Inferior parietal cortex (tissue), 1 donor: Measurements from ENCODE around the gene IL6R.
A peak's percentile ranks its signal among the peaks of the same experiment; 100 is the strongest.

Experiments used
- DNase-seq: peaks from one replicate; pipeline ENCODE4 v3.0.0-alpha.2; 2016; ENCODE audit errors: extremely low spot score

IL6R gene

DNA sequence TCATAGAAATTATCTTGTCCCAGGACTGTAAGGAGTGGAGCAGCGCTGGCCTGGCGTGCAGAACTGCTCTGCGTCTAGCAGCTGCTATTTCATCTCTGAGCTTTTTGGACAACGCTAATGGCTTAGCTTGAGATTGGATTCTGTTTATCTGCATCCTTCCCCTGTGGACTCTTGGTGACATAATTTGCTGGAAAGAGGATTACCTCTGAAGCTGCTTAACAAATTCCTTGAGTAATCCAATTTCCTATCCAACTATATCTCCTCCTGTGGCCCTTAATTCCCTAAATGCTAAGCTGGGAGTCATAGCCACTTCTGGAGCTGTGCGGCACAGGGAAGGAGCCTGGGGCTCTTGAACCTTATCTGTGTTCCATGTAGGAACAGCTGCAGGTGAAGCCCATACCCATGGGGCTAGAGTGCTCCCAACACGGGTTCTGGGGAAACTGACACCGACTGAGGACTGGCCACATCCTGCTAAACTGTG, 43.2 kb downstream of the IL6R start:
- no peak for DNase-seq

DNA sequence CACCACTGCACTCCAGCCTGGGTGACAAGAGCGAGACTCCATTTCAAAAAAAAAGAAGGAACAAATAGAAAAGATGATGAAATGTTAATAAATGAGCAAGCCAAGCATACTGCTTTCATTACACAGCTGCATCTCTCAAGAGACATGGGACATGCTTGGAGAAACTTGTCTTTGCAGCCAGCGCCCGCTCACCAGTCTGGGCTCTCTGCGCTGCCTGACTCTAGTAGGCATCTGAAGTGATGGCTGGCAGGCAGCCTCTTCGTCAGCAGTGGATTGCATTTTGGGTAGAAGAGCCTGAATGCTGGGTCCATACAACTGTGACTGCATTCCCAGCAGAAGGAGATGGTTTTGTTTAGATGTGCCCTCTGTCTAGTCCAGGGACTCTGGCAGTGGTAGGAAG, 48.0 kb downstream of the IL6R start:
- DNase-seq: no peak

DNA sequence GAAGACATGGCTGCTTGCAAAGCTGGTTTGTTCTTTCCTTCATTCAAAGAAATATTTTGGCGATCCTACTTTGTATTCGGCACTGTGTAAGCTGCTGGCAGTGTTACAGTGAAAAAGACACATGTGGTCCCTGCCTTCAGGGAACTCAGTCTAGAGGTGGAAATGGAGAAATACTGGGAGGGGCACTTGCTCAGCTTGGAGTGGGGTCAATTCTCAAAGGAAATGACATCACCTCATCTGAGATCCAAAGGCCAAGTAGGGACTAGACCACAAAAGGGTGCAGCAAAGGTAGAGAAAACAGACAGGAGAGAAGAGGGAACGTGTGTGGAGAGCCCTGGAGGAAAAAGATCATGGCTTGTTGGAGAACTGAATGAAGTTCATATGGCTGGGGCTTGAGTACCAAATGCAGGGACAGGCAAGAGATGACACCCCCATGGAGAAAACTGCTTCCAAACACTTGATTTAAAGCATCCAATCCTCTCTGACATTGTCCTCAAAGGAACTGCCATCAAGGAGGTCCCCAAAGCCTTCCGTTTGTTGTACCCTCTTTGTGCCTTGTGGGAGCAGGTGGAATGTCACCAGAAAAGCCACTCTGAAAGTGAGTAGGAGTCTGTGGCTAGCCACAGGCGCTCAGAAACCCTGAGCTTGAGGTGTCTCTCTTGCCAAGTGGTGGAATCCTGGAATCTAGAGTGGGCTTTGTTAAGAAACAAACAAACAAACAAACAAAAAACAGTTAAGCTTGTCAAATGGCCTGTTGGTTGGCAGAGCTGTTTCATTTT, 48.6 kb downstream of the IL6R start:
- DNase-seq: no peak

DNA sequence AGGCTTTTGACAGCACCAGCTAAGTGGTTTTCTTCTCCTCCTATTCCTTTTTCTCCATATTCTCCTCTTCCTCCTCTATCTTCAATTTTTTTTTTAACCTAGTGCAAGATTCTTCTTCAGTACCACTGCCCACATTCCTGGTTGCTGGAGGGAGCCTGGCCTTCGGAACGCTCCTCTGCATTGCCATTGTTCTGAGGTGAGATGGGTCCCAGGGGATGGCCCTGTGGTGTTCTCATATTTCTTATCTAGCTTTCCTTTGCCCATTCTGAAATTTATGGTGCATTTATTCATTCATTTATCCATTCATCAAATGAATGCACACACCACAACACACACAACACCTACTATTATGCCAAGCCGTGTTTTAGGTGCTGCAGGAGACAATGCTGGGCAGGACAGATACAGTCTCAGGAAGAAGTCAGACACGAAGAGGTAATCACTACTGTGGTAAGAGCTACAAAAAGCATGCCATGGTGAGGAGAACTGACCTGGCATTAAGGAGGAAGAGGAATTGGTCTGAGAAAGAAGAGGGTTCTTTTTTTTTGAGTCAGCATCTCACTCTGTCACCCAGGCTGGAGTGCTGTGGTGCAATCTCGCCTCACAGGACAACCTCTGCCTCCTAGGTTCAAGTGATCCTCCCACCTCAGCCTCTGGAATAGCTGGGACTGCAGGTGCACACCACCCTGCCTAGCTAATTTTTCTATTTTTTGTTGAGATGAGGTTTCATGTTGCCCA, 49.4 kb downstream of the IL6R start:
- no peak for DNase-seq

DNA sequence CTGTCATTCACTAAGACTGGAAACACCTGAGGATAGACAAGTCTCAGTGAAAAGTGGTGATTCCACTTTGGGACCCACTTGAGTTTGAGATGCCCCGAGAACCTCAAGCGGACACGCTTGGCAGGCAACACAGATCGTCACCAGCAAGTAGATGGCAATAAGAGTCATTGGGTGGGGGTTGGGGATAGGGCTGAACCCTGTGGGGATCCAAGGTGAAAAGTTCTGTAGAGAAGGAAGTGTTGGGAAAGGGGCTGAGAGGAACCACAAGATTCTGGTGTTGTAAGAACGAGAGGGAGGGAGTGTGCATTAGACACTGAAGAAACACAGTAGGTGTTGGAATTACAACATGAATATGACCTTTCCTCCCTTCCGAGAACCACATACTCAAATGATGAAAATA, 51.5 kb downstream of the IL6R start:
- DNase-seq: no peak

DNA sequence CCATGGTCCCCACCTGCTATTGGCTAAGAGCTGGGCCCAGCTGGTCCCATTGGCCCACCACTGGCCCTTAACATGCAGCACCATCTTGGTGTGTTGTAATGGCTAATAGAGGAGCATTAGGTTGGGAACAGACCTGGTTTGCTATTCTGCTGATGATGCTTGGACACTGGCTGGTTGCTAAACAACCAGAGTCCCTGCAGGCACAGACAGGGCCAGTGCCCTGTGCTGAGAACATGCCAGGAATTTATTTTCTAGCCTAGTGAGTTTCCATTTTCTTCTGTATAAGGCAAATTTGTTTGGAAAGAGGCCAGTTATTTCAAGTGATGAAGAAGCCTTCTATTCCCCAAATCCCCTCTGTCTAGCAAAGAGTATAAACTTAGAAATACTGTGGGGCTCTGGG, 53.9 kb downstream of the IL6R start:
- no peak for DNase-seq

DNA sequence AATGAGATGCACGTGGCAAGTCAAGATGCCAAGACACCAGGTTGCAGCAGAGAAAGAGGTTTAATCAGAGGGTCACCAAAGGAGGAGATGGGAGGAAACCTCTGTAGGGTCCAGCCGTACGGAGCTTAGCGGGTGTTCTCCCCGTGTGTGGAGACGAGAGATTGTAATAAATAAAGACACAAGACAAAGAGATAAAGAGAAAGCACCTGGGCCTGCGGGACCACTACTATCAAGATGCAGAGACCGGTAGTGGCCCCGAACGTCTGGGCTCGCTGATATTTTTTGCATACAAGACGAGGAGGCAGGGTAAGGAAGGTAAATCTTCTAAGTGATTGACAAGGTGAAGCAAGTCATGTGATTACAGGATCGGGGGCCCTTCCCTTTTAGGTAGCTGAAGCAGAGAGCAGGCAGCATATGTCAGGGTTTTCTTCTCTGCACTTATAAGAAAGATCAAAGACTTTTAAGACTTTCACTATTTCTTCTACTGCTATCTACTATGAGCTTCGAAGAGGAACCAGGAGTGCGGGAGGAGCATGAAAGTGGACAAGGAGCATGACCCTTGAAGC, 55.6 kb downstream of the IL6R start:
- no peak for DNase-seq

DNA sequence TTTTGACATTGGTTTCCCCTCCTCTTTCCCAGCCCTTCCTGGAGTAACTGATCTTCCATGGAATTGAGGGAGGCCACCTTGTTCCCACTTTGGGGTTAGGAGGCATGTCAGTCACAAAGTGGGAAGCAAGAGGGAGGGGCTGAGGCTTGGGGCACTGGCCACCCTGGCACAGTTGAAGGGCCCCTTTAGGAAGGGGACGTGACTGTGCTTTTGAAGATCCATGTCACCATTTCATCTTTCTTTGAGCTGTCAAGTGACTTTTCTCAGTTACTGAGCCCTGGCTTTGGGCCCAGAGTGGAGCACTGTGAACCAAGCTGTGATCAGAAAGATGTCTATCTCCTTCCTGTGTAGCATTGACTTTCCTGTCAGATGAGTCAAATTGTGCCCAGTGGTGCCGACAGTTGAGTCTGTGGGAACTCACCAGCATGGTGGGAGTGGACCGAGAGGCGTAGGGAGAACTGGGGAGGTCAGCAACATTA, 58.4 kb downstream of the IL6R start:
- DNase-seq: no peak

DNA sequence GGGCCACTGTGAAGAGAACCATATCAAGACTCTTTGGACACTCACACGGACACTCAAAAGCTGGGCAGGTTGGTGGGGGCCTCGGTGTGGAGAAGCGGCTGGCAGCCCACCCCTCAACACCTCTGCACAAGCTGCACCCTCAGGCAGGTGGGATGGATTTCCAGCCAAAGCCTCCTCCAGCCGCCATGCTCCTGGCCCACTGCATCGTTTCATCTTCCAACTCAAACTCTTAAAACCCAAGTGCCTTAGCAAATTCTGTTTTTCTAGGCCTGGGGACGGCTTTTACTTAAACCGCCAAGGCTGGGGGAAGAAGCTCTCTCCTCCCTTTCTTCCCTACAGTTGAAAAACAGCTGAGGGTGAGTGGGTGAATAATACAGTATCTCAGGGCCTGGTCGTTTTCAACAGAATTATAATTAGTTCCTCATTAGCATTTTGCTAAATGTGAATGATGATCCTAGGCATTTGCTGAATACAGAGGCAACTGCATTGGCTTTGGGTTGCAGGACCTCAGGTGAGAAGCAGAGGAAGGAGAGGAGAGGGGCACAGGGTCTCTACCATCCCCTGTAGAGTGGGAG, 60.6 kb downstream of the IL6R start:
- DNase-seq: no peak

DNA sequence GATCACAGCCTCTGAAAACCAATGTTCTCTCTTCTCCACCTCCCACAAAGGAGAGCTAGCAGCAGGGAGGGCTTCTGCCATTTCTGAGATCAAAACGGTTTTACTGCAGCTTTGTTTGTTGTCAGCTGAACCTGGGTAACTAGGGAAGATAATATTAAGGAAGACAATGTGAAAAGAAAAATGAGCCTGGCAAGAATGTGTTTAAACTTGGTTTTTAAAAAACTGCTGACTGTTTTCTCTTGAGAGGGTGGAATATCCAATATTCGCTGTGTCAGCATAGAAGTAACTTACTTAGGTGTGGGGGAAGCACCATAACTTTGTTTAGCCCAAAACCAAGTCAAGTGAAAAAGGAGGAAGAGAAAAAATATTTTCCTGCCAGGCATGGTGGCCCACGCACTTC, 61.1 kb downstream of the IL6R start:
- DNase-seq: no peak

DNA sequence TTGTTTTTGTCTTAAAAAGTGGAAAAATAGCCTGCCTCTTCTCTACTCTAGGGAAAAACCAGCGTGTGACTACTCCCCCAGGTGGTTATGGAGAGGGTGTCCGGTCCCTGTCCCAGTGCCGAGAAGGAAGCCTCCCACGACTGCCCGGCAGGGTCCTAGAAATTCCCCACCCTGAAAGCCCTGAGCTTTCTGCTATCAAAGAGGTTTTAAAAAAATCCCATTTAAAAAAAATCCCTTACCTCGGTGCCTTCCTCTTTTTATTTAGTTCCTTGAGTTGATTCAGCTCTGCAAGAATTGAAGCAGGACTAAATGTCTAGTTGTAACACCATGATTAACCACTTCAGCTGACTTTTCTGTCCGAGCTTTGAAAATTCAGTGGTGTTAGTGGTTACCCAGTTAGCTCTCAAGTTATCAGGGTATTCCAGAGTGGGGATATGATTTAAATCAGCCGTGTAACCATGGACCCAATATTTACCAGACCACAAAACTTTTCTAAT, 61.8 kb downstream of the IL6R start:
- no peak for DNase-seq

DNA sequence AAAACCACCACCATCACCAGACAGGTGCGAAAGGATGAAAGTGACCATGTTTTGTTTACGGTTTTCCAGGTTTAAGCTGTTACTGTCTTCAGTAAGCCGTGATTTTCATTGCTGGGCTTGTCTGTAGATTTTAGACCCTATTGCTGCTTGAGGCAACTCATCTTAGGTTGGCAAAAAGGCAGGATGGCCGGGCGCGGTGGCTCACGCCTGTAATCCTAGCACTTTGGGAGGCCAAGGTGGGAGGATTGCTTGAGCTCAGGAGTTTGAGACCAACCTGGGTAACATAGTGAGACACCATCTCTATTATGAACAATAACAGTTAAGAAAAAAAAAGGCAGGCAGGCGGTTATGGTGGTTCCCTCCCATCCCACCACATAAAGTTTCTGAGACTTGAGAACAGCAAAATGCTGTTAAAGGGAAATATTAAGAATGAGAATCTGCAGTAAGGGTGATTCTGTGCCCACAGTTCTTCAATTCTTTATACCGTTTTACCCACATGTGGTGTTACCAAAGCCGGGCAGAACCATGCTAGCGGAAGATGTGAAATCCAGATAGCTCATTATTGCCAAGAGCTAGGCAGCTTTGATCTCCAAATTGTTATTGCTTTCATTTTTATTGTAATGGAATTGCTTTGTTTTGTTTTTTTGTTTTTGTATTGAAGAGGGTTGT, 62.4 kb downstream of the IL6R start:
- DNase-seq: no peak

DNA sequence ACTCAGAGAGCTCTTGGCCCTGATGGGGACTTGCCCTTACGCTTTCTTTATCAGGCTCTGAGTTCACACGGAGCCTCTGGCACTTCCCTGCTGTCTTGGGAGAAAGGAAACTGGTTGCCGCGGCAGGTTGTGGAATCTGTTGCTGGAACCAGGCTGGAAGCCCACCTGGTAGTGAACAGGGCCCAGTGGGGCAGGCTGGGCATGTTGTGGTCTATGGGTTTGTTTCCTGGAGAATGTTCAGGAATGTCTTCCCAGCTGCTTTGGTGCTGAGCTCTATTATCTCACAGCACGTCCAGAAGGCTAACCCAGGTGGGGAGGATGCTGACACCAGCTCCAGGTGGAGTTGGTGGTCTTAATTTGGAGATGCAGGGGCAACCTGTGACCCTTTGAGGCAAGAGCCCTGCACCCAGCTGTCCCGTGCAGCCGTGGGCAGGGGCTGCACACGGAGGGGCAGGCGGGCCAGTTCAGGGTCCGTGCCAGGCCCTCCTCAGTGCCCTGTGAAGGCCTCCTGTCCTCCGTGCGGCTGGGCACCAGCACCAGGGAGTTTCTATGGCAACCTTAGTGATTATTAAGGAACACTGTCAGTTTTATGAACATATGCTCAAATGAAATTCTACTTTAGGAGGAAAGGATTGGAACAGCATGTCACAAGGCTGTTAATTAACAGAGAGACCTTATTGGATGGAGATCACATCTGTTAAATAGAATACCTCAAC, 63.5 kb downstream of the IL6R start:
- no peak for DNase-seq

DNA sequence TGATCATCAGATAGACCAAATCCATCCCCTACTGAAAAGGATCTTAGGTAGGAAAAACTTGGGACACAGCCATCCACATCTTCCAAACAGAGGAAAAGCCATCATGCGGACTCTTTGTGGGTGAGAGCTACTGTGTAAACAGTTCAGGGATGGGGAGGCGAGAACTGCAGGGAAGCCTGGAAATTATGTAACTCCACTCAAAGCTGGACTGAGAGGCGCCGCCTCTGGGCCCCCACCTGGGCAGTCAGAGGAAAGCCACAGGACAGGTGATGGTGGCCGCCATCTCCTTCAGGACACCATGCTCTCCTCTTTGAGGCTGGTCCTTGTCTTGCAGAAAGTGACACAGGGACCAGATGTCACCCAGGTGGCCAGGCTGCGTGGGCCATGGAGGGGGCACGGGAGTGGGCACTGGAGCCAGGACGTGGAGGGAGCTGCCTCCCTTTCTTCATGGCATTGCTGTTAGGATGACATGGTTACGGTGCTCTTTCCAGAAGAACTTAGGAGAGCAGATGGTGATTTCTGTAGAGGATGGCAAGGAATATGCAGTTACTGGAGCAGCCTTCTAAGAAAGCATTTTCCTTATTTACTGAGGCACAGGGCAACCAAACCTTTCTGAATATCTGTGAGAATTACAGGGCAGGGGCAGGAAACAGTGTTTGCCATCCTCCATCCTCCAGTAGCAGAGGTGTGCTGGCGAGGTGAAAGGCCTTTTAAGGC, 64.9 kb downstream of the IL6R start:
- DNase-seq: no peak

DNA sequence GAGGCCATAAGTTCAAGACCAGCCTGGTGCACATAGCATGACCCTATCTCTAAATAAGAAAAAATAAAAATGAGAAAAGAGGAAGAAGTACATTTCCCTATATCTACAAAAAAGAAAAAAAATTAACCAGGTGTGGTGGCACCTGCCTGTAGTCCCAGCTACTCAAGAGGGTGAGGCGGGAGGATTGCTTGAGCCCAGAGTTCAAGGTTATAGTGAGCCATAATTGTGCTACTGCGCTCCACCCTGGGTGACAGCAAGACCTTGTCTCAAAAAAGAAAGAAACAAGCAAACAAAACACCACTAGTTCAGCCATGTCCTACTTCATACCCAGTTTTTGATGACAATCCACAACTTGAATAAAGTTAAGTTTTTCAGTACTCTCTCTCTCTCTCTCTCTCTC, 66.2 kb downstream of the IL6R start:
- no peak for DNase-seq

DNA sequence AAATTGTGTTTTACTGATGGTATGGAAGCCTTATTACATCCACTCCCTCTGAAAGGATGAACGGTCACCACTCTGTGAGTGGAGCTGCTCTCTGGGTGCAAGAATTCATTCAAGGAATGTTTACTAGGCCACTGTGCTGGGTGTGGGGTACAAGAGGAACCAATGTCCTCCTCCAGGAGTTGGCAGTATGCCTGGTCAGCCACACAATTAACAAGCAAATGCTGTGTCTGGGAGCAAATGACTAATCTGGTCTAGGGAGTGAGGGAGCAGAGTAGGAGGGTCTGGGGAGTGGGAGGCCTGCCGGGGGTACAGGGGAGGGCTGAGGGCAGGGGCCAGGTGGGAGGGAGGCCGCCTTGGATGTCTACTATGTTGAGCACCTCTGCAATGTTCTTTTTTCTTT, 69.7 kb downstream of the IL6R start:
- peak; percentile 88 for DNase-seq

DNA sequence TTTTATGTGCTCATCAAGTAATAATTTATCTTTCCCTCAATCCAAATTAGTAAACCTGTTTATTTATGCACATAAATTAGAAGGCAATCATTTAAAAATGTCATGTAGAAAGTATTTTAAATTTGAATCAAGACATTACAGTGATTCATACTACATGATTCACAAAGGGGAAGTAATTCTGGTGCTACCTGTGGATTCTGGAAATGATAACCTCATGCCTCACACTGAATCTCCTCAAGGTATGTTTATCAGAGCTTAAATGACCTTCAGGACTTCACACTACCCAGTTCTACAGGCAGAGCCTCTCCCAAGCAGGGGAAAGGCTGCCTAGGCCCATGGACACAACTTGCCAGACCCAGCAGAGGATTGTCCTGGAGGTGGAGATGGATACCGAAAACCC, 71.6 kb downstream of the IL6R start:
- DNase-seq: no peak

DNA sequence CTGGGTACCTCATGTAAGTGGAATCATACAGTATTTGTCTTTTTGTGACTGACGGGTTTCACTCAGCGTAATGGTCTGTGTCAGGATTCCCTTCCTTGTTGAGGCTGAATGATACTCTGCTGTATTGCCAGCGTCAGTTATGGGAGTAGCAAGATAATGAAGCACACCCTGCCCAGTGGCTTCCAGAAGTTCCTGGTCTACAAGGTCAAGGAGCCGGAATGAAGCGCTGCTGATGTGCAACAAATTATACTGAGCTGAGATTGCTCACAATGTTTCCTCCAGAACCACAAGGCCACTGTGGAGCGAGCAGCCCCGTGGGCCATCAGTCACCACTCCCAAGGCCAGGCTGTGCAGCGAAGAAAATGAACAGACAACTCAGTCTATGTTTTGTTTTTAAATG, 72.9 kb downstream of the IL6R start:
- DNase-seq: no peak

DNA sequence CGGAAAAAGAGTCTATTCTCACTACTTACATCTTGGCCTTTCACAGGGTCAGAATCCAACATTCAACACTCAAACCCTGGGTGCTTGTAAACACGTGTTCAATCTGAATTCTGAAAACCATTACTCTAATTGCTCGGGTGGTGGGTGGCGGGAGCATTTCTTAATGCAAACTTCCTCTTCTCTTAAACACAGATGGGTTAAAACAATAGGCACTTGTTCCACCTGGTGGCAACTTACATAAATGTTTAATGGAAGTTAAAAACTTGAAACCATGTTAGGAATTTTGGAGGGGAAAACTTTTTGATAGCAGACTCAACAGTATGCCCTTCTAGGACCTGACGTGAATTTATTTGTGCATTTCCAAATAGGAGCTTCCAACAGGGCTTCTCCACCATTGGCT, 73.5 kb downstream of the IL6R start:
- DNase-seq: no peak

DNA sequence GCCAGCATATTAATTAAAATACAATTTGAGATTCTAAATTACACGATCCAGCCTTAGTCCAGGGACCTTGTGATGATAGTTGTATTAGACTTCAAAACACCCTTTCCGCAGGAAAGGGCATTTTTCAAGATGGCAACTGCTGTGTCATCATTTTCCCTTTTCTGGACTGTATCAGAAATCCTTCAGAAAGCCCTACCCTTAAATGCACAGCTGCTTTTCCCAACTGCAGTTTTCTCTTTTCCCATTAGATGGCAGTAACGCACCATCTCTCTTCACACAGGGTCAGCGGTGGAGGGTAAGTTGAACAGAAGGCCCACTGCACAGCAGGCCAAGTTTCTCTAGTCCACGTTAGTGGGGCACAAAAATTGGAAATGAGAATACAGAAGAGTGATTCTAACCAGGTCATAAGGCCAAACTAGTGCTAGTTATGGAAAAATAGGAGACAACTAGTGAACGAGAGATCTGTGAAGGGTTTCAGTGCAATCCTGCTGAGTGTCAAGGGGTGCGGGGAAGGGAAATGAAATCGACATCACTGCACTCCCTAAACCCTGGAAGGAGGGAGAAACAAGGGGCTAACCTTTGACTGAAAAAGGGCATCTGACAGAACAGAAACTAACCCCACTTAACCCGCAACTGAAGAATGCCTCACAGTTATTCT, 74.8 kb downstream of the IL6R start:
- peak; percentile 97 for DNase-seq
